NOMO-1 treated with dmso at 0.1 percent for 144 hours (cell line): Measurements from ENCODE around the gene PLCB3.

ENCODE experiments used
- DNase-seq: peaks from one replicate; lab custom pipeline; 2025; ENCODE audit not compliant: unreplicated experiment; lab: John Stamatoyannopoulos, UW

PLCB3 gene

GRCh38 chr11:64220798-64221197, 30.5 kb upstream of the PLCB3 start:
- no peak for DNase-seq

- no peak for DNase-seq
Measured at GRCh38 chr11:64222651-64223000, 28.7 kb upstream of the PLCB3 start.

GRCh38 chr11:64223001-64223651, 28.2 kb upstream of the PLCB3 start:
- DNase-seq = no peak

GRCh38 chr11:64224151-64224890, 27.0 kb upstream of the PLCB3 start:
- DNase-seq = no peak

- no peak for DNase-seq
Measured at GRCh38 chr11:64224891-64225607, 26.3 kb upstream of the PLCB3 start.

- peak; percentile 81 for DNase-seq
Measured at GRCh38 chr11:64225608-64226506, 25.5 kb upstream of the PLCB3 start, which contains the start of the genes NUDT22 and TRPT1. Gene NUDT22 (plus strand): TSS chr11:64226274. CDS start chr11:64226653, 379 bp downstream. Gene TRPT1 (minus strand): TSS chr11:64226186. CDS start chr11:64225860, 326 bp downstream.

GRCh38 chr11:64226507-64227051, 24.8 kb upstream of the PLCB3 start:
- DNase-seq = peak; percentile 50

GRCh38 chr11:64227405-64227956, 23.8 kb upstream of the PLCB3 start:
- no peak for DNase-seq

GRCh38 chr11:64229090-64229743, 22.1 kb upstream of the PLCB3 start:
- no peak for DNase-seq

- no peak for DNase-seq
Measured at GRCh38 chr11:64229744-64230170, 21.6 kb upstream of the PLCB3 start.

- peak; percentile 89 for DNase-seq
Measured at GRCh38 chr11:64230171-64230984, 21.0 kb upstream of the PLCB3 start, which contains the start of gene DNAJC4. Gene DNAJC4 (plus strand): TSS chr11:64230548. CDS start chr11:64230855, 307 bp downstream.

- peak; percentile 47 for DNase-seq
Measured at GRCh38 chr11:64230985-64231365, 20.4 kb upstream of the PLCB3 start.

GRCh38 chr11:64231546-64231945, 19.8 kb upstream of the PLCB3 start:
- no peak for DNase-seq

GRCh38 chr11:64232182-64232966, 19.0 kb upstream of the PLCB3 start:
- no peak for DNase-seq

- DNase-seq = no peak
Measured at GRCh38 chr11:64232967-64233315, 18.4 kb upstream of the PLCB3 start.

GRCh38 chr11:64233913-64234586, 17.3 kb upstream of the PLCB3 start, which contains the start of gene VEGFB:
Gene VEGFB (plus strand): TSS chr11:64234584. CDS start chr11:64234834, 250 bp downstream.
- peak; percentile 39 for DNase-seq

GRCh38 chr11:64234647-64235379, 16.5 kb upstream of the PLCB3 start:
- DNase-seq = no peak
